Measurements from ENCODE around the gene TP53TG3C. TPM values are rescaled to one million over a fixed set of nuclear protein-coding genes. Genes with fewer than 3 reads are reported as not detected.
"Not testable (repeated sequence)": the region's sequence is repeated elsewhere in the genome, so short reads cannot be mapped to it uniquely, and the experiment has no call there.

Gene TP53TG3C
- not detected in 2 replicates for total RNA-seq

DNA sequence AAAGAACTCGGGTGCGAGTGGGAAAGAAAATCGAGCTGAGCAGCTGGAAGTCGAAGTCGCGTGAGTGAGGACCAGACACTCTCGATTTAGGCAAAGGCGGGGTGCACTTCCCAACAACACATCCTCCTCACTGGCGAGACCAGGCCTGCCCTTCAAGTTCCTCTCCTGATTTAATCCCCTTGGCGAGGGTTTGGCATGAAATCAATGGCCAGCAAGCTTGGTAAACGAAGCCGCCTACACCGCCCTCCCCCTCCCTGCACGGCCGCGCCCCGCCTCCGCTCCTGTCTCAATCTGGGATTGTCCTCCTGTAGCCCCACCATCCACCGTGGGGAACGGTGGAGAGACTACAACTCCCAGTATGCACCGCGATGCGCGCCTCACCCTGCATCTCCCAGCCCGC is at the start of gene TP53TG3C:
Gene TP53TG3C, plus strand, starts transcription at position 301 of the 400 bp plus-strand sequence. Its CDS starts 68 bp downstream, at position 369.
- not testable (repeated sequence) for H3K36me3 ChIP-seq (ENCODE audit: control insufficient read depth, insufficient read depth, low read length); H3K27me3 ChIP-seq (ENCODE audit: control insufficient read depth, insufficient read depth, low read length); H3K4me3 ChIP-seq (ENCODE audit: low read depth, low read length); DNase-seq (ENCODE audit: low read depth)

Other genes with a start within 250 kb of the TP53TG3C start
- not detected in 2 replicates for gene TP53TG3E, start 110.1 kb downstream of the TP53TG3C start, total RNA-seq
- gene TP53TG3B, start 166.6 kb downstream of the TP53TG3C start, total RNA-seq, result not detected in 2 replicates